ENCODE measurements around the gene MAST4.

DNA sequence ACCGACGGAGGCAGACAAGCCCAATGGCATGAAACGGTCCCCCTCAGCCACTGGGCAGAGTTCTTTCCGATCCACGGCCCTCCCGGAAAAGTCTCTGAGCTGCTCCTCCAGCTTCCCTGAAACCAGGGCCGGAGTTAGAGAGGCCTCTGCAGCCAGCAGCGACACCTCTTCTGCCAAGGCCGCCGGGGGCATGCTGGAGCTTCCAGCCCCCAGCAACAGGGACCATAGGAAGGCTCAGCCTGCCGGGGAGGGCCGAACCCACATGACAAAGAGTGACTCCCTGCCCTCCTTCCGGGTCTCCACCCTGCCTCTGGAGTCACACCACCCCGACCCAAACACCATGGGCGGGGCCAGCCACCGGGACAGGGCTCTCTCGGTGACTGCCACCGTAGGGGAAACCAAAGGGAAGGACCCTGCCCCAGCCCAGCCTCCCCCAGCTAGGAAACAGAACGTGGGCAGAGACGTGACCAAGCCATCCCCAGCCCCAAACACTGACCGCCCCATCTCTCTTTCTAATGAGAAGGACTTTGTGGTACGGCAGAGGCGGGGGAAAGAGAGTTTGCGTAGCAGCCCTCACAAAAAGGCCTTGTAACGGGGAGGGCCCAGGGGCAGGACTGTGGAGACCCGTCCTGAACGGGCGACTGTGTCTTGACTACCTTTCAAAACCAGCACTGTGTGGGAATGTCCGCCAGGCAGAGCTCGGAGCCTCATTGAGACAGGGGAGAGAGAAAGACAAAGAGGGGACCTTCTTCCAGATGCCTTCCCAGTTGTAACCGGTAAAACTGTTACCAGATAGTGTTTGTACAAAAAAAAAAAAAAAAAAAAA is 570.5 kb downstream of the MAST4 start:
- TF ChIP-seq, protein P1, sequence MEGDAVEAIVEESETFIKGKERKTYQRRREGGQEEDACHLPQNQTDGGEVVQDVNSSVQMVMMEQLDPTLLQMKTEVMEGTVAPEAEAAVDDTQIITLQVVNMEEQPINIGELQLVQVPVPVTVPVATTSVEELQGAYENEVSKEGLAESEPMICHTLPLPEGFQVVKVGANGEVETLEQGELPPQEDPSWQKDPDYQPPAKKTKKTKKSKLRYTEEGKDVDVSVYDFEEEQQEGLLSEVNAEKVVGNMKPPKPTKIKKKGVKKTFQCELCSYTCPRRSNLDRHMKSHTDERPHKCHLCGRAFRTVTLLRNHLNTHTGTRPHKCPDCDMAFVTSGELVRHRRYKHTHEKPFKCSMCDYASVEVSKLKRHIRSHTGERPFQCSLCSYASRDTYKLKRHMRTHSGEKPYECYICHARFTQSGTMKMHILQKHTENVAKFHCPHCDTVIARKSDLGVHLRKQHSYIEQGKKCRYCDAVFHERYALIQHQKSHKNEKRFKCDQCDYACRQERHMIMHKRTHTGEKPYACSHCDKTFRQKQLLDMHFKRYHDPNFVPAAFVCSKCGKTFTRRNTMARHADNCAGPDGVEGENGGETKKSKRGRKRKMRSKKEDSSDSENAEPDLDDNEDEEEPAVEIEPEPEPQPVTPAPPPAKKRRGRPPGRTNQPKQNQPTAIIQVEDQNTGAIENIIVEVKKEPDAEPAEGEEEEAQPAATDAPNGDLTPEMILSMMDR (IDR thresholded peaks at IDR 0.05) = 0 out of 3 replicates have a peak, but pooled peaks have one; percentile 6
- TF ChIP-seq USF2 (IDR thresholded peaks at IDR 0.05) (no peak), MAX (IDR thresholded peaks at IDR 0.05) (no peak), POLR2AphosphoS2 (conservative IDR thresholded peaks at IDR 0.05; ENCODE audit: low read length) (no peak), POLR2A (IDR thresholded peaks at IDR 0.05; ENCODE audit: low read length) (no peak), RAD21 (conservative IDR thresholded peaks at IDR 0.05 in 1 of 2, IDR thresholded peaks at IDR 0.05 in 1 of 2) (no peak), REST (IDR thresholded peaks at IDR 0.05) (no peak), RCOR1 (IDR thresholded peaks at IDR 0.05; ENCODE audit: low read depth, low read length) (no peak), RFX5 (IDR thresholded peaks at IDR 0.05) (no peak), PHF8 (IDR thresholded peaks at IDR 0.05; ENCODE audit: borderline replicate concordance, low read depth) (no peak), EP300 (IDR thresholded peaks at IDR 0.05) (no peak), MAFK (IDR thresholded peaks at IDR 0.05; ENCODE audit: partially characterized antibody) (no peak), ZFP36 (IDR thresholded peaks at IDR 0.05; ENCODE audit: borderline replicate concordance, partially characterized antibody) (no peak)
- TF ChIP-seq, protein P2, sequence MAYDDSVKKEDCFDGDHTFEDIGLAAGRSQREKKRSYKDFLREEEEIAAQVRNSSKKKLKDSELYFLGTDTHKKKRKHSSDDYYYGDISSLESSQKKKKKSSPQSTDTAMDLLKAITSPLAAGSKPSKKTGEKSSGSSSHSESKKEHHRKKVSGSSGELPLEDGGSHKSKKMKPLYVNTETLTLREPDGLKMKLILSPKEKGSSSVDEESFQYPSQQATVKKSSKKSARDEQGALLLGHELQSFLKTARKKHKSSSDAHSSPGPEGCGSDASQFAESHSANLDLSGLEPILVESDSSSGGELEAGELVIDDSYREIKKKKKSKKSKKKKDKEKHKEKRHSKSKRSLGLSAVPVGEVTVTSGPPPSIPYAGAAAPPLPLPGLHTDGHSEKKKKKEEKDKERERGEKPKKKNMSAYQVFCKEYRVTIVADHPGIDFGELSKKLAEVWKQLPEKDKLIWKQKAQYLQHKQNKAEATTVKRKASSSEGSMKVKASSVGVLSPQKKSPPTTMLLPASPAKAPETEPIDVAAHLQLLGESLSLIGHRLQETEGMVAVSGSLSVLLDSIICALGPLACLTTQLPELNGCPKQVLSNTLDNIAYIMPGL (CRISPR knock-in tag; IDR thresholded peaks at IDR 0.05; ENCODE audit: borderline replicate concordance) = no peak

Measured in A549 (cell line).